Heart left ventricle (tissue), 16 donors: ENCODE data around the gene COMMD1. TPM values are rescaled to one million over a fixed set of nuclear protein-coding genes. Genes with fewer than 3 reads are reported as not detected.

Source experiments
- ATAC-seq, 4 donors: fragments of 200-7000 bp; cut with Tn5 transposase; one replicate each; pipeline ENCODE4 v1.9.1; 2020 to 2022; ENCODE audit warnings: moderate library complexity in 4 of 4, mild to moderate bottlenecking in 3 of 4, moderate number of reproducible peaks in 1 of 4
- DNase-seq, 5 donors: peaks; one replicate each; pipeline ENCODE4 v3.0.0-alpha.2; 2020
- H3K27ac ChIP-seq, 12 donors: fragments of 200-600 bp; sonication (generic) in 4 of 12; one replicate each; pipeline versions ENCODE4 v1.5.0 to v1.8.0; 2016 to 2022; ENCODE audit warnings: mild to moderate bottlenecking in 2 of 12
- H3K27me3 ChIP-seq, 9 donors: fragments of 200-600 bp; sonication (generic) in 2 of 9; one replicate each; pipeline versions ENCODE4 v1.5.1 to v1.8.0; 2016 to 2022; ENCODE audit warnings: mild to moderate bottlenecking in 3 of 9
- H3K36me3 ChIP-seq, 9 donors: fragments of 200-600 bp; sonication (generic) in 2 of 9; one replicate each; pipeline versions ENCODE4 v1.5.0 to v1.8.0; 2018 to 2022; ENCODE audit warnings: mild to moderate bottlenecking in 2 of 9
- H3K4me1 ChIP-seq, 12 donors: fragments of 200-600 bp; sonication (generic) in 4 of 12; one replicate each; pipeline versions ENCODE4 v1.5.0 to v1.8.0; 2016 to 2022; ENCODE audit warnings: mild to moderate bottlenecking in 3 of 12
- H3K4me3 ChIP-seq, 12 donors: fragments of 200-600 bp; sonication (generic) in 4 of 12; one replicate each; pipeline versions ENCODE4 v1.5.0 to v1.8.0; 2017 to 2022; ENCODE audit warnings: mild to moderate bottlenecking in 9 of 12, moderate library complexity in 4 of 12
- H3K9me3 ChIP-seq, 12 donors: fragments of 200-600 bp; sonication (generic) in 4 of 12; one replicate each; pipeline versions ENCODE4 v1.5.0 to v1.8.0; 2016 to 2022; ENCODE audit warnings: mild to moderate bottlenecking in 1 of 12
- CTCF ChIP-seq, 12 donors: fragments of 200-600 bp; sonication (generic) in 4 of 12; IDR thresholded peaks; one replicate each; pipeline versions ENCODE4 v1.5.0 to v1.8.0; 2018 to 2022; ENCODE audit warnings: antibody characterized with exemption in 12 of 12, mild to moderate bottlenecking in 5 of 12
- POLR2A ChIP-seq, 2 donors: fragments of 450-650 bp; IDR thresholded peaks; one replicate each; pipeline ENCODE4 v1.6.1; 2017; ENCODE audit warnings: antibody characterized with exemption in 2 of 2, mild to moderate bottlenecking in 2 of 2, moderate library complexity in 2 of 2
- whole genome bisulfite sequencing, 4 donors: extraction: QIAGEN DNeasy Blood & Tissue Kit in 2 of 4; methylation state at CpG; one replicate each; pipeline versions ENCODE4 v1.1.5 to v1.1.7; 2013 to 2018; 5-methylcytosine and 5-hydroxymethylcytosine counted together
- intact Hi-C, 10 donors: fragments of 100-400 bp; cut with DNase I; formaldehyde crosslinking; loops; one replicate each; pipeline versions ENCODE4 v1.11.1 to v1.14.2; 2022
- polyA plus RNA-seq, 2 donors: library from polyadenylated mRNA; stranded (reverse); fragments of 200-250 nt; gene quantifications; one replicate each; pipeline ENCODE4 v1.2.3, GENCODE V29; 2013
- total RNA-seq, 9 donors: library from RNA; depleted of rRNA in 2 of 9; stranded (reverse); fragments of >200 nt in 2 of 9; fragmentation: NEBNext Ultra II Directional in 3 of 9; extraction: Animal tissue kit (Norgen Biotek cat#: 25700) in 3 of 9; gene quantifications; one replicate each; pipeline versions ENCODE4 v1.1.0 to v1.2.4, GENCODE V29; 2016 to 2023
- donor health status: ischemic (EF 13 %, LVEDD 7.1; RV severe dilation, severe dysfunction).
- donor health status: healthy with polysubstance abuse.
- donor health status: DM: no; HTN: yes; CAD: no.
- donor health status: DM: no; HTN: no; CAD: no.
- donor health status: ischemic (EF 25% LVEDD 6.9; RV normal size, moderate dysfunction).
- donor health status: ischemic (EF 25% LVEDD 5.7; RV mildly dilated, moderate dysfunction).
- donor health status: healthy.
- donor health status: DM: yes; HTN: yes; CAD: no.
- donor health status: ischemic (EF 35%, LVEDD 5.7; RV mildly dilated, moderate dysfunction).
- donor health status: nonischemic (EF 11% LVEDD 7.7; RV severe dilation, severe dysfunction).
- donor health status: DM: yes; HTN: yes; CAD: no.
- donor health status: PGD.
- donor health status: ischemic (EF 29% LVEDD 5.4; RV normal size, mild dysfunction).
- donor health status: nonischemic (EF 23%, LVEDD 6.1; RV moderate dilation, normal function).

COMMD1 gene
- total and polyA plus RNA-seq, 11 donors = 50.1 to 99.5 (median 69.3) TPM

- Histone ChIP-seq H3K4me1 (peaks cover 0 to 9% (median 0%) of the 10 kb centered on the region in 12 donors), H3K27me3 (no peaks in the 10 kb centered on the region), H3K9me3 (peaks cover 0 to 15% (median 0%) of the 10 kb centered on the region in 12 donors), H3K27ac (no peak overlapping the region), H3K36me3 (no peaks in the 10 kb centered on the region), H3K4me3 (no peak overlapping the region)
- intact Hi-C loops = no loop called here
- TF ChIP-seq POLR2A (IDR thresholded peaks at IDR 0.05) (no peak), CTCF (IDR thresholded peaks at IDR 0.05) (no peak)
- whole genome bisulfite sequencing, 4 donors = 84 to 88% (median 86%) methylated on average over 7 of the region's 7 CpGs
- ATAC-seq (no peak), DNase-seq (no peak)
Observed at GRCh38 chr2:61959381-61960293, 54.2 kb downstream of the COMMD1 start.

- 97 to 98% (median 98%) methylated on average over 2 of the region's 2 CpGs for WGBS, 4 donors
Observed at GRCh38 chr2:61961231-61961901, 55.9 kb downstream of the COMMD1 start.

GRCh38 chr2:61962095-61962984, 56.9 kb downstream of the COMMD1 start:
- TF ChIP-seq CTCF (IDR thresholded peaks at IDR 0.05) (no peak), POLR2A (IDR thresholded peaks at IDR 0.05) (no peak)
- intact Hi-C loops = no loop called here
- WGBS, 4 donors = 56 to 66% (median 59%) methylated on average over 5 of the region's 5 CpGs

More at GRCh38 chr2:61961231-61961901, 55.9 kb downstream of the COMMD1 start:
- no peak for TF ChIP-seq CTCF (IDR thresholded peaks at IDR 0.05)
- no peak for TF ChIP-seq POLR2A (IDR thresholded peaks at IDR 0.05)
- Histone ChIP-seq H3K9me3 (peaks cover 0 to 15% (median 0%) of the 10 kb centered on the region in 12 donors), H3K4me3 (no peak overlapping the region), H3K27me3 (no peaks in the 10 kb centered on the region), H3K4me1 (peaks cover 0 to 10% (median under 1%) of the 10 kb centered on the region in 12 donors), H3K36me3 (no peaks in the 10 kb centered on the region), H3K27ac (peak overlapping the region in 1 of 12 donors; percentile 36)
- ATAC-seq = no peak
- no peak for DNase-seq
- intact Hi-C loops = no loop called here

More at GRCh38 chr2:61962095-61962984, 56.9 kb downstream of the COMMD1 start:
- Histone ChIP-seq H3K4me1 (peaks cover 0 to 17% (median 9%) of the 10 kb centered on the region in 12 donors), H3K4me3 (no peak overlapping the region), H3K27ac (peak overlapping the region in 4 of 12 donors; percentile 10 to 36 (median 16)), H3K9me3 (peaks cover 0 to 15% (median 0%) of the 10 kb centered on the region in 12 donors), H3K36me3 (no peaks in the 10 kb centered on the region), H3K27me3 (no peaks in the 10 kb centered on the region)
- DNase-seq = no peak
- peak in 1 of 4 donors; percentile 28 for ATAC-seq
